ENCODE measurements around the gene NR0B2. TPM values are rescaled to one million over a fixed set of nuclear protein-coding genes. Genes with fewer than 3 reads are reported as not detected.
A peak's percentile ranks its signal among the peaks of the same experiment; 100 is the strongest.
"Not testable (repeated sequence)": the region's sequence is repeated elsewhere in the genome, so short reads cannot be mapped to it uniquely, and the experiment has no call there.

Gene NR0B2
- total and polyA plus RNA-seq, 5 donors: 4.2 to 9.6 (median 7.1) TPM

GRCh38 chr1:26950602-26951001 lies 36.8 kb upstream of the NR0B2 start:
- peaks cover 2% of the 10 kb centered on the region for H3K4me1 ChIP-seq (ENCODE audit: control insufficient read depth, insufficient read depth, low read length)
- ATAC-seq (no peak), DNase-seq (no peak)
- WGBS: 54% methylated on average over 8 of the region's 8 CpGs
- no peaks in the 10 kb centered on the region for H3K27me3 ChIP-seq (ENCODE audit: control insufficient read depth, insufficient read depth)
- intact Hi-C loops (cut with DNase I): no loop called here
- no peak overlapping the region for H3K27ac ChIP-seq (ENCODE audit: low read length)
- H3K4me3 ChIP-seq (ENCODE audit: low read length): no peak overlapping the region
- H3K9me3 ChIP-seq (ENCODE audit: control insufficient read depth, low read length): no peaks in the 10 kb centered on the region

GRCh38 chr1:26949926-26950319 lies 36.1 kb upstream of the NR0B2 start:
- intact Hi-C loops (cut with DNase I): no loop called here
- Histone ChIP-seq H3K27me3 (ENCODE audit: control insufficient read depth, insufficient read depth) (no peaks in the 10 kb centered on the region), H3K9me3 (ENCODE audit: control insufficient read depth, low read length) (no peaks in the 10 kb centered on the region), H3K4me3 (ENCODE audit: low read length) (no peak overlapping the region), H3K27ac (ENCODE audit: low read length) (peak overlapping the region; percentile 71), H3K4me1 (ENCODE audit: control insufficient read depth, insufficient read depth, low read length) (peaks cover 2% of the 10 kb centered on the region)
- 77% methylated on average over 3 of the region's 3 CpGs for WGBS
- DNase-seq (no peak), ATAC-seq (peak; percentile 5 to 6)

GRCh38 chr1:26949266-26949925 lies 35.6 kb upstream of the NR0B2 start:
- peaks cover 2% of the 10 kb centered on the region for H3K4me1 ChIP-seq (ENCODE audit: control insufficient read depth, insufficient read depth, low read length)
- intact Hi-C loops (cut with DNase I): no loop called here
- peak; percentile 48 to 54 for ATAC-seq
- H3K27me3 ChIP-seq (ENCODE audit: control insufficient read depth, insufficient read depth): no peaks in the 10 kb centered on the region
- H3K9me3 ChIP-seq (ENCODE audit: control insufficient read depth, low read length): no peaks in the 10 kb centered on the region
- WGBS: 46% methylated on average over 1 of the region's 1 CpG
- H3K4me3 ChIP-seq (ENCODE audit: low read length): no peak overlapping the region
- H3K27ac ChIP-seq (ENCODE audit: low read length): peak overlapping the region; percentile 89
- DNase-seq: no peak

- WGBS: 91% methylated on average over 16 of the region's 16 CpGs
- DNase-seq; H3K4me1 ChIP-seq (ENCODE audit: control insufficient read depth, insufficient read depth, low read length); H3K9me3 ChIP-seq (ENCODE audit: control insufficient read depth, low read length); ATAC-seq; intact Hi-C loops (cut with DNase I); H3K27ac ChIP-seq (ENCODE audit: low read length); H3K27me3 ChIP-seq (ENCODE audit: control insufficient read depth, insufficient read depth); H3K4me3 ChIP-seq (ENCODE audit: low read length): not testable (repeated sequence)
Observed at GRCh38 chr1:26948725-26949057, 34.9 kb upstream of the NR0B2 start.

- Histone ChIP-seq H3K9me3 (ENCODE audit: control insufficient read depth, low read length) (no peaks in the 10 kb centered on the region), H3K4me1 (ENCODE audit: control insufficient read depth, insufficient read depth, low read length) (peaks cover 2% of the 10 kb centered on the region)
Observed at GRCh38 chr1:26946270-26946669, 32.5 kb upstream of the NR0B2 start.

GRCh38 chr1:26945728-26946127 lies 32.0 kb upstream of the NR0B2 start:
- ATAC-seq: peak; percentile 27 to 34
- 76% methylated on average over 8 of the region's 8 CpGs for WGBS

More at GRCh38 chr1:26946270-26946669, 32.5 kb upstream of the NR0B2 start:
- ATAC-seq (no peak), DNase-seq (no peak)
- Histone ChIP-seq H3K27ac (ENCODE audit: low read length) (peak overlapping the region; percentile 33), H3K4me3 (ENCODE audit: low read length) (no peak overlapping the region), H3K27me3 (ENCODE audit: control insufficient read depth, insufficient read depth) (no peaks in the 10 kb centered on the region)
- intact Hi-C loops (cut with DNase I): no loop called here
- 64% methylated on average over 4 of the region's 4 CpGs for WGBS

GRCh38 chr1:26945138-26945537 lies 31.4 kb upstream of the NR0B2 start:
- H3K9me3 ChIP-seq (ENCODE audit: control insufficient read depth, low read length): no peaks in the 10 kb centered on the region
- H3K27ac ChIP-seq (ENCODE audit: low read length): peak overlapping the region; percentile 33
- 73% methylated on average over 2 of the region's 2 CpGs for WGBS
- peaks cover 2% of the 10 kb centered on the region for H3K4me1 ChIP-seq (ENCODE audit: control insufficient read depth, insufficient read depth, low read length)
- ATAC-seq (no peak), DNase-seq (no peak)
- H3K27me3 ChIP-seq (ENCODE audit: control insufficient read depth, insufficient read depth): no peaks in the 10 kb centered on the region
- intact Hi-C loops (cut with DNase I): no loop called here
- no peak overlapping the region for H3K4me3 ChIP-seq (ENCODE audit: low read length)

More at GRCh38 chr1:26945728-26946127, 32.0 kb upstream of the NR0B2 start:
- Histone ChIP-seq H3K4me3 (ENCODE audit: low read length) (no peak overlapping the region), H3K9me3 (ENCODE audit: control insufficient read depth, low read length) (no peaks in the 10 kb centered on the region), H3K27ac (ENCODE audit: low read length) (peak overlapping the region; percentile 33), H3K4me1 (ENCODE audit: control insufficient read depth, insufficient read depth, low read length) (peaks cover 2% of the 10 kb centered on the region), H3K27me3 (ENCODE audit: control insufficient read depth, insufficient read depth) (no peaks in the 10 kb centered on the region)
- intact Hi-C loops (cut with DNase I): no loop called here
- DNase-seq: no peak

GRCh38 chr1:26942656-26943055 lies 28.9 kb upstream of the NR0B2 start:
- no peak for DNase-seq
- no peaks in the 10 kb centered on the region for H3K9me3 ChIP-seq (ENCODE audit: control insufficient read depth, low read length)
- H3K27me3 ChIP-seq (ENCODE audit: control insufficient read depth, insufficient read depth): no peaks in the 10 kb centered on the region
- no peak overlapping the region for H3K4me3 ChIP-seq (ENCODE audit: low read length)
- intact Hi-C loops (cut with DNase I): no loop called here
- H3K4me1 ChIP-seq (ENCODE audit: control insufficient read depth, insufficient read depth, low read length): peaks cover 8% of the 10 kb centered on the region
- H3K27ac ChIP-seq (ENCODE audit: low read length): no peak overlapping the region
- 96% methylated on average over 12 of the region's 12 CpGs for WGBS
- no peak for ATAC-seq

- H3K4me1 ChIP-seq (ENCODE audit: control insufficient read depth, insufficient read depth, low read length): peaks cover 8% of the 10 kb centered on the region
- intact Hi-C loops (cut with DNase I): no loop called here
Observed at GRCh38 chr1:26941311-26941710, 27.5 kb upstream of the NR0B2 start.

GRCh38 chr1:26938659-26939025 lies 24.9 kb upstream of the NR0B2 start:
- H3K27ac ChIP-seq (ENCODE audit: low read length): peak overlapping the region; percentile 56
- H3K9me3 ChIP-seq (ENCODE audit: control insufficient read depth, low read length): no peaks in the 10 kb centered on the region
- ATAC-seq (peak in 1 of 2 donors; percentile 12), DNase-seq (no peak)
- no peak overlapping the region for H3K4me3 ChIP-seq (ENCODE audit: low read length)
- intact Hi-C loops (cut with DNase I): no loop called here
- 89% methylated on average over 2 of the region's 2 CpGs for WGBS
- H3K4me1 ChIP-seq (ENCODE audit: control insufficient read depth, insufficient read depth, low read length): peaks cover 8% of the 10 kb centered on the region
- H3K27me3 ChIP-seq (ENCODE audit: control insufficient read depth, insufficient read depth): no peaks in the 10 kb centered on the region

More at GRCh38 chr1:26941311-26941710, 27.5 kb upstream of the NR0B2 start:
- H3K9me3 ChIP-seq (ENCODE audit: control insufficient read depth, low read length): no peaks in the 10 kb centered on the region
- H3K27me3 ChIP-seq (ENCODE audit: control insufficient read depth, insufficient read depth): no peaks in the 10 kb centered on the region
- no peak for DNase-seq
- no peak overlapping the region for H3K4me3 ChIP-seq (ENCODE audit: low read length)
- 82% methylated on average over 10 of the region's 10 CpGs for WGBS
- no peak overlapping the region for H3K27ac ChIP-seq (ENCODE audit: low read length)
- ATAC-seq: peak in 1 of 2 donors; percentile 27

- 67% methylated on average over 4 of the region's 4 CpGs for WGBS
- intact Hi-C loops (cut with DNase I): no loop called here
- ATAC-seq (peak; percentile 64 to 78), DNase-seq (no peak)
- peak overlapping the region; percentile 56 for H3K27ac ChIP-seq (ENCODE audit: low read length)
- H3K4me1 ChIP-seq (ENCODE audit: control insufficient read depth, insufficient read depth, low read length): peaks cover 8% of the 10 kb centered on the region
- no peak overlapping the region for H3K4me3 ChIP-seq (ENCODE audit: low read length)
- no peaks in the 10 kb centered on the region for H3K27me3 ChIP-seq (ENCODE audit: control insufficient read depth, insufficient read depth)
- no peaks in the 10 kb centered on the region for H3K9me3 ChIP-seq (ENCODE audit: control insufficient read depth, low read length)
Observed at GRCh38 chr1:26938004-26938658, 24.4 kb upstream of the NR0B2 start.
